ENCODE data around the gene NUP88.
"Not testable (repeated sequence)": the region's sequence is repeated elsewhere in the genome, so short reads cannot be mapped to it uniquely, and the experiment has no call there.

Gene NUP88

GRCh38 chr17:5419356-5419958 is at the start of gene NUP88:
Gene NUP88, minus strand, starts transcription at chr17:5419662. Its CDS starts 12 bp downstream, at chr17:5419650.
- peak; percentile 92 for DNase-seq (ENCODE audit: low spot score)

- no peak for DNase-seq (ENCODE audit: low spot score)
Measured at GRCh38 chr17:5468075-5468473, 48.6 kb upstream of the NUP88 start.

- DNase-seq (ENCODE audit: low spot score), result no peak
Measured at GRCh38 chr17:5467416-5467815, 48.0 kb upstream of the NUP88 start.

- no peak for DNase-seq (ENCODE audit: low spot score)
Measured at GRCh38 chr17:5466295-5466694, 46.8 kb upstream of the NUP88 start.

- DNase-seq (ENCODE audit: low spot score), result no peak
Measured at GRCh38 chr17:5464717-5465507, 45.5 kb upstream of the NUP88 start.

- DNase-seq (ENCODE audit: low spot score), result no peak
Measured at GRCh38 chr17:5446786-5447185, 27.3 kb upstream of the NUP88 start.

- DNase-seq (ENCODE audit: low spot score), result no peak
Measured at GRCh38 chr17:5444209-5444608, 24.7 kb upstream of the NUP88 start.

- DNase-seq (ENCODE audit: low spot score), result no peak
Measured at GRCh38 chr17:5443728-5444127, 24.3 kb upstream of the NUP88 start.

- no peak for DNase-seq (ENCODE audit: low spot score)
Measured at GRCh38 chr17:5439446-5439764, 19.9 kb upstream of the NUP88 start.

GRCh38 chr17:5438716-5439445 is 19.4 kb upstream of the NUP88 start, which contains the start of gene C1QBP:
Gene C1QBP, minus strand, starts transcription at chr17:5439155. Its CDS starts 82 bp downstream, at chr17:5439073.
- DNase-seq (ENCODE audit: low spot score), result peak; percentile 97

- DNase-seq (ENCODE audit: low spot score), result no peak
Measured at GRCh38 chr17:5437721-5438317, 18.4 kb upstream of the NUP88 start.

- peak; percentile 26 for DNase-seq (ENCODE audit: low spot score)
Measured at GRCh38 chr17:5435781-5436315, 16.4 kb upstream of the NUP88 start.

- DNase-seq (ENCODE audit: low spot score), result peak; percentile 81
Measured at GRCh38 chr17:5434984-5435383, 15.5 kb upstream of the NUP88 start.

GRCh38 chr17:5431949-5432556 is 12.6 kb upstream of the NUP88 start:
- DNase-seq (ENCODE audit: low spot score), result no peak

GRCh38 chr17:5431234-5431633 is 11.8 kb upstream of the NUP88 start:
- not testable (repeated sequence) for DNase-seq (ENCODE audit: low spot score)

GRCh38 chr17:5430413-5430999 is 11.0 kb upstream of the NUP88 start:
- no peak for DNase-seq (ENCODE audit: low spot score)

GRCh38 chr17:5429191-5429887 is 9.9 kb upstream of the NUP88 start:
- DNase-seq (ENCODE audit: low spot score), result no peak

- DNase-seq (ENCODE audit: low spot score), result no peak
Measured at GRCh38 chr17:5425826-5426225, 6.4 kb upstream of the NUP88 start.

- no peak for DNase-seq (ENCODE audit: low spot score)
Measured at GRCh38 chr17:5424909-5425308, 5.4 kb upstream of the NUP88 start.

- DNase-seq (ENCODE audit: low spot score), result peak; percentile 32
Measured at GRCh38 chr17:5422505-5422904, 3.0 kb upstream of the NUP88 start.

Data from hematopoietic multipotent progenitor cell treated with erythropoietin and hydrocortisone succinate and interleukin-3 and kit ligand, for 15 days (in vitro differentiated cells).